OCI-LY3 (cell line): ENCODE data around the gene ACTG2.

ENCODE experiments used
- H2AFZ ChIP-seq: fragments of 200-600, 300-600 bp; shearing (Covaris generic); 2 replicates; pipeline ENCODE4 v1.6.0; 2014; ENCODE audit warnings: antibody characterized with exemption, low read depth, low read length
- H3K27ac ChIP-seq: fragments of 200-600, 300-600 bp; sonication (generic); 2 replicates; pipeline ENCODE4 v1.5.1; 2014; ENCODE audit warnings: mild to moderate bottlenecking, low read length, moderate library complexity, mixed read lengths
- H3K27me3 ChIP-seq: fragments of 200-600, 300-600 bp; sonication (generic); 2 replicates; pipeline ENCODE4 v1.6.1; 2014; ENCODE audit warnings: low read depth, low read length, mixed read lengths
- H3K36me3 ChIP-seq: fragments of 200-600, 300-600 bp; sonication (generic); replicated peaks from 2 replicates; pipeline ENCODE3; 2014; ENCODE audit warnings: low read depth, low read length, mixed read lengths
- H3K4me1 ChIP-seq: fragments of 300-600, 200-600 bp; sonication (generic); 2 replicates; pipeline ENCODE4 v1.6.1; 2014; ENCODE audit warnings: low read length, mixed read lengths
- H3K4me2 ChIP-seq: fragments of 200-600, 300-600 bp; sonication (generic); 2 replicates; pipeline ENCODE4 v1.6.1; 2014; ENCODE audit warnings: low read length, mixed read lengths
- H3K4me3 ChIP-seq: fragments of 300-600, 200-600 bp; sonication (generic); 2 replicates; pipeline ENCODE4 v1.5.1; 2014; ENCODE audit warnings: antibody characterized with exemption, mild to moderate bottlenecking, low read length, moderate library complexity
- H3K79me2 ChIP-seq: fragments of 300-600, 200-600 bp; shearing (Covaris generic); 2 replicates; pipeline ENCODE4 v1.6.1; 2014; ENCODE audit warnings: mild to moderate bottlenecking, low read length, mixed read lengths
- H3K9ac ChIP-seq: fragments of 300-600, 200-600 bp; shearing (Covaris generic); 2 replicates; pipeline ENCODE4 v1.6.0; 2014; ENCODE audit warnings: mild to moderate bottlenecking, low read length, moderate library complexity
- H3K9me3 ChIP-seq: fragments of 200-600, 300-600 bp; shearing (Covaris generic); 2 replicates; pipeline ENCODE4 v1.6.1; 2014; ENCODE audit warnings: low read length, mixed read lengths; ENCODE audit not compliant: insufficient read depth
- H4K20me1 ChIP-seq: fragments of 200-600, 300-600 bp; sonication (generic); 2 replicates; pipeline ENCODE4 v1.6.1; 2016; ENCODE audit warnings: low read length, mixed read lengths; ENCODE audit not compliant: insufficient read depth
- EZH2phosphoT487 ChIP-seq: fragments of 200-600 bp; shearing (Covaris generic); IDR thresholded peaks from 2 replicates; pipeline ENCODE4 v1.6.1; 2018; ENCODE audit warnings: antibody characterized with exemption, mixed run types, low read depth
- TF ChIP-seq, protein P1 (sequence below): fragments of 200-600, 300-600 bp; sonication (generic); IDR thresholded peaks from 2 replicates; pipeline ENCODE4 v1.5.1; 2014; ENCODE audit warnings: antibody characterized with exemption, low read length, low read depth

The ACTG2 gene

DNA sequence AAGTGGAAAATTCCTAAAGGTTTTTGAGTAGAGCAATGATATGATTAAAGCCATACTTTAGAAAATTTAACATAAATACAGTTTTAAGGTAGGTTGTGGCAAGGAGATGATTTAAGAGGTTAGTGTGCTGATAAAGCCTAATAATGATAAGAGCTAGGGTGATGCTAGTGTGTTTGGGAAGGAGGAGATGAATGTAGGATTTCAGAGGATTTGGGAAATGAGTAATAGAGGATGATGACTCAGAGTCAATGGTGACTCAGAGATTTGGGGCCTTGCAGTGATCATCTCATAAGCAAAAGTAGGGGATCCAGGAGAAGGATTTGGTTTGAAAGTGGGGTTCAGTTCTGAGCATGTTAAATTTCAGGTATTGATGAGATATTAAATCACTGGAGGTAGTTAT, 40.8 kb upstream of the ACTG2 start:
- Histone ChIP-seq H3K36me3 (peaks cover 62% of the 10 kb centered on the region), H3K79me2 (no peaks in the 10 kb centered on the region), H3K4me1 (no peaks in the 10 kb centered on the region), H3K27me3 (no peaks in the 10 kb centered on the region), H3K4me2 (no peak overlapping the region), H4K20me1 (no peaks in the 10 kb centered on the region), H3K27ac (no peak overlapping the region), H3K9me3 (no peaks in the 10 kb centered on the region), H2AFZ (no peak overlapping the region), H3K9ac (no peak overlapping the region), H3K4me3 (no peak overlapping the region)
- no peak for TF ChIP-seq EZH2phosphoT487
- TF ChIP-seq, protein P1, sequence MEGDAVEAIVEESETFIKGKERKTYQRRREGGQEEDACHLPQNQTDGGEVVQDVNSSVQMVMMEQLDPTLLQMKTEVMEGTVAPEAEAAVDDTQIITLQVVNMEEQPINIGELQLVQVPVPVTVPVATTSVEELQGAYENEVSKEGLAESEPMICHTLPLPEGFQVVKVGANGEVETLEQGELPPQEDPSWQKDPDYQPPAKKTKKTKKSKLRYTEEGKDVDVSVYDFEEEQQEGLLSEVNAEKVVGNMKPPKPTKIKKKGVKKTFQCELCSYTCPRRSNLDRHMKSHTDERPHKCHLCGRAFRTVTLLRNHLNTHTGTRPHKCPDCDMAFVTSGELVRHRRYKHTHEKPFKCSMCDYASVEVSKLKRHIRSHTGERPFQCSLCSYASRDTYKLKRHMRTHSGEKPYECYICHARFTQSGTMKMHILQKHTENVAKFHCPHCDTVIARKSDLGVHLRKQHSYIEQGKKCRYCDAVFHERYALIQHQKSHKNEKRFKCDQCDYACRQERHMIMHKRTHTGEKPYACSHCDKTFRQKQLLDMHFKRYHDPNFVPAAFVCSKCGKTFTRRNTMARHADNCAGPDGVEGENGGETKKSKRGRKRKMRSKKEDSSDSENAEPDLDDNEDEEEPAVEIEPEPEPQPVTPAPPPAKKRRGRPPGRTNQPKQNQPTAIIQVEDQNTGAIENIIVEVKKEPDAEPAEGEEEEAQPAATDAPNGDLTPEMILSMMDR = no peak

DNA sequence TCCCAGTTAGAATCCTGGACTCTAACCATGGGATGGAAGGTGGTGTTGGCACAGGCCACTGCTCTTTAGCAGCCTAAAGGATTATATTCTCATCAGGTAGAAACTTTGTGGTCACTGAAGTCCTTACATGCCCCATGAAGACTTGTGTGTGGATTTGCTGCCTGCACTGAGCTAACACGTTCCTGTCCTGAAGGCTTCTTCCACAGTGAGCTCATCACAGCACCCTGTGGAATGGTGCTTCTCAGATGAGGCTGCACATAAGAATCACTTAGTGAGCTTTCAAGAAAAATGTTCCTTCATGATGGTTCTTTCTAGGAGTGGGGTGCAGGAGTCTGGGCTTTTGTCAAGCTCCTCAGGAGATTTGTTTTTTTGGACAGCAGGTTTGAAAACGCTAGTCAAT, 37.3 kb upstream of the ACTG2 start:
- Histone ChIP-seq H2AFZ (no peak overlapping the region), H3K27me3 (no peaks in the 10 kb centered on the region), H3K9me3 (no peaks in the 10 kb centered on the region), H3K79me2 (no peaks in the 10 kb centered on the region), H3K4me3 (no peak overlapping the region), H3K4me2 (no peak overlapping the region), H3K9ac (no peak overlapping the region), H3K36me3 (peaks cover 65% of the 10 kb centered on the region), H3K27ac (no peak overlapping the region), H4K20me1 (no peaks in the 10 kb centered on the region), H3K4me1 (no peaks in the 10 kb centered on the region)
- TF ChIP-seq, protein P1 = no peak
- no peak for TF ChIP-seq EZH2phosphoT487

DNA sequence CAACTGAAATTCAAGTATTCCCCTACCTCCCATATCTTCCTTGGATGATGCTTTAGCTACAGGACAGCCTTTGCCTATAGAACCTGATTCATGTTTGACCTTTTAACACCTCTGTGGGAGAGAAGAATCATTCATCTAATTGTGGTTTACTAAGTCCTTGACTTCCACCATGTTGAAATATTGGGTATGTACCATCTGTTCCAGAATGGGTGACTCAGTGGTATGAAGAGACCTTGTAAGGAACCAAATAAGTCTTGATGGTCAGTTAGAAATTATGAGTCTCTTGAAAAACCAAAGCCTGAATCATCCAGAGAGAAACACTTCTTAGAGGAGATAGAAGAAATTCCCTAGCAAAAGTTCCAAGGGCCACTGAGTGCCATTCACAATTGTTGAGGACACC, 36.6 kb upstream of the ACTG2 start:
- Histone ChIP-seq H3K36me3 (peaks cover 69% of the 10 kb centered on the region), H2AFZ (no peak overlapping the region), H3K9me3 (no peaks in the 10 kb centered on the region), H3K4me1 (no peaks in the 10 kb centered on the region), H3K9ac (no peak overlapping the region), H3K79me2 (no peaks in the 10 kb centered on the region), H3K27me3 (no peaks in the 10 kb centered on the region), H3K4me2 (no peak overlapping the region), H4K20me1 (no peaks in the 10 kb centered on the region), H3K27ac (no peak overlapping the region), H3K4me3 (no peak overlapping the region)
- TF ChIP-seq EZH2phosphoT487 = no peak
- TF ChIP-seq, protein P1 = no peak

DNA sequence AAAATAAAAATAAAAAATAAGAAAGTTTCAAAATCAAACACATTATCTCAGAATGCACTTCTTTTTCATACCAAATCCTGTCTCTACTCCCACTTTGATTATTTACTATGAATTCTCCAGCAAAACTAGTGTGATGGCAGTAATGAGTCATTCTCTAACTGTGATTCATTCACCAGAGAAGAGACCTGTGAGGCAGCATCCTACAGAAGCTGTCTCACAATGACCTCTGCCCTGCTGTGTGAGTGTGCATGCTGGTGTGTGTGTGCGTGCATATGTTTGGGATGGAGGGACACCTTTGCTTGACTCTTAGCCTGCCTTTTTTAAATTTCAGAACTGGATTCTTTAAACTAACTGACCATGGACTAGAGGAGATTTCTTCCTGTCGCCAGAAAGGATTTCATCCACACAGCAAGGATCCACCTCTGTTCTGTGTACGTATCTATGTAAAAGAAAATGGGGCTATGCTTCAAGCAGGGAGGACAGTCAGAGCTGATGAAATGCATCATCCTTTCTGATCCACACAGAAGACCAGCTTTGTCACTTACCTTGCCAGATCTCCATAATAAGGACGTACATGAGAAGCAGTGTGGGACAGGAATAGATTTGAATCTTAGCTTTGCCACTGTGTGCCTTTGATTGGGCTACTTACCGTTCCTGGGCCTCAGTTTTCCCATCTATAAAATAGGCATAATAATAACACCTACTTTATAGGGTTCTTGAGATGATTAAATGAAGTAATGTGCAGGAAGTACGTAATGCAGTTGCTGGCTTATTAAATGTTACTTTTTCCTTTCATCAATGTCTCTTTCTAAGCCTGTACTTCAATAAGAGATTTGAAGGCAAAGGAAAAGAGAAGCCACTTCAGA, 32.9 kb upstream of the ACTG2 start:
- Histone ChIP-seq H3K36me3 (peaks cover 71% of the 10 kb centered on the region), H3K4me2 (no peak overlapping the region), H3K9ac (no peak overlapping the region), H3K9me3 (no peaks in the 10 kb centered on the region), H2AFZ (no peak overlapping the region), H3K27me3 (no peaks in the 10 kb centered on the region), H3K79me2 (no peaks in the 10 kb centered on the region), H3K27ac (no peak overlapping the region), H4K20me1 (no peaks in the 10 kb centered on the region), H3K4me1 (no peaks in the 10 kb centered on the region), H3K4me3 (no peak overlapping the region)
- no peak for TF ChIP-seq EZH2phosphoT487
- TF ChIP-seq, protein P1 = no peak
